HG03575 (cell line): ENCODE results near the gene DYNC2H1.
A peak's percentile ranks its signal among the peaks of the same experiment; 100 is the strongest.

Experiments
- ATAC-seq: cut with Tn5 transposase; IDR thresholded peaks from one replicate; pipeline ENCODE4 v1.9.1; 2021; ENCODE audit not compliant: unreplicated experiment, insufficient number of reproducible peaks, low FRiP score; ENCODE audit errors: extremely low read depth

The DYNC2H1 gene

DNA sequence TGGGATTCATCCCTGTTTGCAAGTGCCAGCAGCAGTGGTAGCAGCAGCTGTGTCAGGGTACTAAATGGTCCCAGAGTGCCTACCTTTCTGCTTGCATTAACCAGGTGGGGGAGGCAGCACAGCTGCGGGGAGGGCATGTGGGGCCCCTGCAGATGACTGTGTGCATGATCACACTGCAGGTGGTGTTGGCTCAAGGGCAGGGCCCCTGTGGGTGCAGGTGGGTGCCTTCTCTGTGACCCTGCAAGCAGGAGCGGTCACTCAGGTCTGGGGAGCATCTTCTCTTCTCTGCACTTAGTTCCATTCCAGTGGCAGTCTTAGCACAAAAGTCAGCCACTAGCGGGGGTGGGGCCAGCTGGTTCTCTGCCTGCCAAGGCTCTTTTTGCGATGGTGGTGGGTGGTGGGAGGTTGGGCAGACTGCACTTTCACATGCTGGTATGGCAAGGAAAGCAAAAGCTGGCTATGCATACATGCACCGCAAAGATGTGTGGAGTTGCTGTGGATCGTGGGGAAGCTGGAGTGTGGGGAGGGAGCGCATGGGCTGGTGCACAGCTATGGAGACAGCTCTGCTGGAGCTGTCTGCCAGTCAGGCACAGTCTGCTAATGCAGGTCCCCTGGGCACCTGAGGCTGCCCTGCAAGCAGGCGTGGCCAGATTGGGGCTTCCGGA lies 157.1 kb downstream of the DYNC2H1 start:
- no peak for ATAC-seq

GRCh38 chr11:103272876-103273275 lies 163.7 kb downstream of the DYNC2H1 start:
- ATAC-seq: no peak

DNA sequence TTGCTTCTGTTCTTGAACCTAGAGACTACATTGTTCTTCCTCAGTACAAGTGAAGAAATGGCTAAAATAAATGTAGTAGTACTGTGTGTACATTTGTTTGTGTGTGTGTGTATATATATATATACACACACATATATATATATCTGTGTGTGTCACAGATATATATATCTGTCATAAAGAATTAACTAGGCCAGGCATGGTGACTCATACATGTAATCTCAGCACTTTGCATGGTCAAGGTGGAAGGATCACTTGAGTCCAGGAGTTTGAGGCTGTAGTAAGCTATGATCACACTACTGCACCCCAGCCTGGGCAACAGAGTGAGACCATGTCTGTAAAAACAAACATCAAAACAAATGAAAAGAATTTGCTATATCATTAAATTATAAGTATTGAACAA lies 164.8 kb downstream of the DYNC2H1 start:
- ATAC-seq: no peak

GRCh38 chr11:103279821-103280220 lies 170.6 kb downstream of the DYNC2H1 start:
- ATAC-seq: no peak

DNA sequence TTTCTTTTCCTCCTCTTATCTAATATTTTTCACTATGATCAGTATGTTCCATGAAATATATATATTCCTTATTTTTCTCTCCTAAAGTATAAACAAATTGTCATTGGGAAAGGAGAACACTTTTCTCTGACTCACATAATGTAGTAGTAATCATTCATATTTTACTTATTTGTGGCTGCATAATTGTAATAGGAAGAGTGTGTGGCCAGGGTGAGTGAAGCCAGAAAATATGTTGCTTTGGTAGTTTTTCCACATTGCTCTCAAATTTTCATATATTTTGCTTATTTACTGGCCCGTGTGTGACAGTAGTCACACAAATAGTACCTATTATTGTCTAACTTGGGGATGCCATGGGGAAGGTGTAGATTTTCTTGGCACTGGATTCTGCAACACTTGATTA lies 172.1 kb downstream of the DYNC2H1 start:
- no peak for ATAC-seq

GRCh38 chr11:103284260-103284659 lies 175.0 kb downstream of the DYNC2H1 start:
- ATAC-seq: no peak

- ATAC-seq: no peak
These were observed 185.3 kb downstream of the DYNC2H1 start for GRCh38 chr11:103294516-103294915.

GRCh38 chr11:103295704-103296103 lies 186.5 kb downstream of the DYNC2H1 start:
- no peak for ATAC-seq

GRCh38 chr11:103297900-103298299 lies 188.7 kb downstream of the DYNC2H1 start:
- ATAC-seq: no peak

DNA sequence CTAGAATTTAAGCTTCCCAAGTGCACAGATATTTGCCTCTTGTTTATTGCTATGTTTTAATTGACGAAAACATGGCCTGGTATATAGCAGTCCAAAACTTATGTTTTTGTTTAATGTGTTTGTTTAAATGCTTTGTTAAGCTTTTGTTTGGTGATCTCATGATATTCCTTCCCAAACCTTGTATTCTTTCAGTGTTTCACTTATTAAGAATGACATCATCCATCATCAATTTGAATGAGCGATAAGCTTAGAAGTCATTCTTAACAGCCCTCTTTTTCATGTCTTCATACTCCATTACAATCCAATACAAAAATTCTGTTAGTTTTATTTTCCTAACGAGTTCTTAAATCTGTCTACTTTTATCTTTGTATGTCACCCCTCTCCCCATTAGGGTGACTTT lies 206.0 kb downstream of the DYNC2H1 start:
- no peak for ATAC-seq

GRCh38 chr11:103317118-103317517 lies 207.9 kb downstream of the DYNC2H1 start:
- ATAC-seq: no peak

GRCh38 chr11:103322821-103323220 lies 213.6 kb downstream of the DYNC2H1 start:
- ATAC-seq: no peak

DNA sequence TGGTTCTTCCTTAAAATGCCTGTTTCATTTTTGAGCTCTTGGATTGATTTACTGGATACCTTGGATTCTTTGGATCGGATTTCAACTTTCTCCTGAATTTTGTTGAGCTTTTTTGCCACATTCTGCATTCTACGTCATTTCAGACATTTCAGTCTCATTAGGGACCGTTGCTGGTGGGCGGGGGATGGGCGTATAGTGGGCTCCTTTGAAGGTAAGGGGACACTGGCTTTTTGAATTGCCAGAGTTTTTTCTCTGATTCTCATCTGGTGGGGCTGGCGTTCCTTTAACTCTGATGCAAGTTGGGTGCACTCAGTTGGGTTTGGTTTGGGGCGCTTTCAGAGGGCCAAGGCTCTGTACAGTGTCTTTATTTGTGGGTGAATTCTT lies 216.5 kb downstream of the DYNC2H1 start:
- ATAC-seq: no peak

DNA sequence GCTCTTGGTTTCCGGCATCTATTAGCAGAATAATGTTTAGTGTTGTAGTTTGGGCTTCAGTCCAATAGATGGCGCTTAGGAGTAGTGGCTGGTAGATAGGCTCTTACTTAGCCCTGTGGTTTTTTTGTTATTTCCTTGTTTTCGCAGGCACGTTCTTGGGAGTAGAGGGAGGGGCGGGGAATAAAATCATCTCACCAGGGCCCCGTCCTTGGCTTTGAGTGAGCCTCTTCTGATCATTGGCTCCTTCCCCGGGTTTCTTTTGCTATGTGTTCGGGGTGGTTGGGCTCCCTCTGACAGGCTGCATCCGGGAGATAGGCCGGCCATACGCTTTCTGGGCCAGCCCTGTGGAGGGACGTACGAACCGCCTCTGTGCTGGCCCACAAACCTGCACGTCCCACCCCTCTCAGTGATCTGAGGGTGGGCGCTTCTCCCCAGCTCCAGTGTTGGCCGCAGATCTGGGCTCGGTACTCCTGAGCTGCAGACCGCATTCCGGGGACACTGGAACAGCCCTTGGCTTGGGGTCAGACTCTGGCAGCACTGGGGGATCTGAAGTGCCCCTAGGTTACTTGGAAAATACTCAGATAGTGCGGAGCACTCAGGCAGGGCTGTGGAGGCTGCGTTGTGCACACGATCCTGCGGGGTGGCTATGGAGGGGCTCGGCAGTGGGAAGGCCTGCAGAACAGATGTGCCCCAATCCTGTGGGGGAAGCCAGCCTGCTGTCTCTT lies 217.0 kb downstream of the DYNC2H1 start:
- ATAC-seq: peak; percentile 96

- ATAC-seq: no peak
These were observed 218.5 kb downstream of the DYNC2H1 start for GRCh38 chr11:103327721-103328120.

GRCh38 chr11:103332409-103332808 lies 223.2 kb downstream of the DYNC2H1 start:
- no peak for ATAC-seq

DNA sequence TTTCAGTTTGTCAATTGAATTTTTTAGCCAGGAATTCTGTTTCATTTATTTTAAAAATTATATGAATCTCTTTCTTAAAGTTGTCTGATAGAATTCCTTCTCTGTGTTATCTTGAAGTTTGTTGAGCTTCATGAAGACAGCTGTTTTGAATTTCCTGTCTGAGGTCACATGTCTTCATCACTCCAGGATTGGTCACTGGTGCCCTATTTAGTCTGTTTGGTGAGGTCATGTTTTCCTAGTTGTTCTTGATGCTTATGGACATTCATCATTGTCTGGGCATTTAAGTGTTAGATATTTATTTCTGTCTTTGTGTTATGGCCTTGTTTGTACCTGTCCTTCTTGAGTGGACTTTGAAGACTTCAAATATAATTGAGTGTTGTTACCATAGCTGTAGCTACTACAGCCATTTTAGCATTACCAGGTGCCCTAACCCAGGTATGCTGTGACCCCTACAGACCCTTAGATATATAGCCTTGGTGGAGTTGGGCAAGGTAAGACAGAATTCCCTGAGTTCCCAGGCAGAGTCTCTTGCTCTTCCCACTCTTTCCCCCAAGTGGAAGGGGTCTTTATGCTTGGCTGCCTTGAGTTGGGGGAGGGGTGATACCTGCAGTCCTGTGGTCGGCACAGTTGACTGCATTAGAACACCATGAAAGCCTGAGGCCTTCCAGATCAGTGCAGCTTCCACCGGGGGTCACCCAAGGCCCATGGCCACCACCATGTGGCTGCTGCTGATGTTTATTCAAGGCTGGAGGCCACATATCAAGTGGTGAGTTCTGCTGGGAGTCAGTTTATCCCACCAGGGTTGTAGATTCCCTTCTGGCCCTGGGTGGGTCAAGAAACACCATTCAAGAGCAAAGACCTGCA lies 229.6 kb downstream of the DYNC2H1 start:
- ATAC-seq: no peak

- no peak for ATAC-seq
These were observed 230.2 kb downstream of the DYNC2H1 start for GRCh38 chr11:103339485-103339857.

- no peak for ATAC-seq
These were observed 231.7 kb downstream of the DYNC2H1 start for GRCh38 chr11:103340956-103341355.

DNA sequence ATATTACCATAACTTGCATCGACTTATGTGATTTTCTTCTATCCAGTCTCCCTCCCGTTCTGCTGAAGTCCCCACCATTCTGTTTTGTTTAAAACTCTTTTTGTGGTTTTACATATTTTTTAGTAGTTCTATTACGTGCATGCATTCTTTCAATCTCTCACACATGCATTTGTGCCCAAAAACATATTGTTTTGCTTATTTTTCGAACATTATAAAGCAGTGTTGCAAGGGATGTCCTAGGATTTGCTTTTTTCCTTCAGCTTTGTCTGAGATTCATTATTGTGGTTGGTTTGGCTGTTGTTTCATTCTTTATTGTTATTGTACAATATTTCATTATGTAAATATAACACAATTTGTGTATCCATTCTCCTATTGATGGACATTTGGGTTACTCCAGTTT lies 235.7 kb downstream of the DYNC2H1 start:
- ATAC-seq: no peak
